ENCODE results near the gene AFF3.

DNA sequence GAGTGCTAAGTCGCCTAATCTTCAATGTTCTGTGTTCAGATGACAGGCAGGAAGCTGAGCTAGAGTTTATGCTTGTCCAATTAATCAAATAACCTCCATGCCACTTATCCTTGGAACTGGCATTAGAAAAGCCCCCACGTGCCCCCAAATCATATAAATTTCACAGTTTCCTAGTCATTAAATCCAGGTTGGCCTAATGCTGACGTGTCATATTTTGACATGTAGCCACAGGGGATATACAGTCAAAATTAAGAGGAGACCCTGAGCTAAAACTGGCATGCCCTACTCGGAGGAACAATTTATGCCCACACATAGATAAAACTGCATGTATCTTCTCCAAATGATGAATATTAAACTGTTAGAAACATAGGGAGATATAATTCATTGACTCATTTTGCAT is 101.0 kb downstream of the AFF3 start:
- TF ChIP-seq, protein P1, sequence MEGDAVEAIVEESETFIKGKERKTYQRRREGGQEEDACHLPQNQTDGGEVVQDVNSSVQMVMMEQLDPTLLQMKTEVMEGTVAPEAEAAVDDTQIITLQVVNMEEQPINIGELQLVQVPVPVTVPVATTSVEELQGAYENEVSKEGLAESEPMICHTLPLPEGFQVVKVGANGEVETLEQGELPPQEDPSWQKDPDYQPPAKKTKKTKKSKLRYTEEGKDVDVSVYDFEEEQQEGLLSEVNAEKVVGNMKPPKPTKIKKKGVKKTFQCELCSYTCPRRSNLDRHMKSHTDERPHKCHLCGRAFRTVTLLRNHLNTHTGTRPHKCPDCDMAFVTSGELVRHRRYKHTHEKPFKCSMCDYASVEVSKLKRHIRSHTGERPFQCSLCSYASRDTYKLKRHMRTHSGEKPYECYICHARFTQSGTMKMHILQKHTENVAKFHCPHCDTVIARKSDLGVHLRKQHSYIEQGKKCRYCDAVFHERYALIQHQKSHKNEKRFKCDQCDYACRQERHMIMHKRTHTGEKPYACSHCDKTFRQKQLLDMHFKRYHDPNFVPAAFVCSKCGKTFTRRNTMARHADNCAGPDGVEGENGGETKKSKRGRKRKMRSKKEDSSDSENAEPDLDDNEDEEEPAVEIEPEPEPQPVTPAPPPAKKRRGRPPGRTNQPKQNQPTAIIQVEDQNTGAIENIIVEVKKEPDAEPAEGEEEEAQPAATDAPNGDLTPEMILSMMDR (IDR thresholded peaks at IDR 0.05), result no peak
- TF ChIP-seq POLR2A (IDR thresholded peaks at IDR 0.05), result no peak

All from right lobe of liver (tissue), 4 donors.